Measurements from ENCODE around the gene BICDL2.

Gene BICDL2

GRCh38 chr16:3045758-3046640 is 9.3 kb upstream of the BICDL2 start, which contains the start of gene MMP25:
Gene MMP25 (plus strand): TSS chr16:3046561. CDS start chr16:3046918, 357 bp downstream.
- DNase-seq, result no peak

- no peak for DNase-seq
Measured at GRCh38 chr16:3044708-3045107, 8.0 kb upstream of the BICDL2 start.

- DNase-seq, result no peak
Measured at GRCh38 chr16:3042376-3042775, 5.6 kb upstream of the BICDL2 start.

- DNase-seq, result no peak
Measured at GRCh38 chr16:3038896-3039295, 2.2 kb upstream of the BICDL2 start.

GRCh38 chr16:3038256-3038655 is 1.5 kb upstream of the BICDL2 start:
- no peak for DNase-seq

GRCh38 chr16:3035972-3036725 is 595 bp downstream of the BICDL2 start:
- DNase-seq, result no peak

- no peak for DNase-seq
Measured at GRCh38 chr16:3035289-3035971, 1.3 kb downstream of the BICDL2 start.

- no peak for DNase-seq
Measured at GRCh38 chr16:3032624-3033023, 4.1 kb downstream of the BICDL2 start.

- no peak for DNase-seq
Measured at GRCh38 chr16:3030222-3031212, 6.2 kb downstream of the BICDL2 start.

GRCh38 chr16:3029491-3030221 is 7.1 kb downstream of the BICDL2 start:
- no peak for DNase-seq

- no peak for DNase-seq
Measured at GRCh38 chr16:3028716-3029319, 7.9 kb downstream of the BICDL2 start.

GRCh38 chr16:3027983-3028715 is 8.6 kb downstream of the BICDL2 start:
- peak; percentile 94 for DNase-seq

GRCh38 chr16:3027489-3027795 is 9.3 kb downstream of the BICDL2 start:
- no peak for DNase-seq

- DNase-seq, result no peak
Measured at GRCh38 chr16:3026609-3027488, 9.9 kb downstream of the BICDL2 start.

GRCh38 chr16:3026003-3026378 is 10.8 kb downstream of the BICDL2 start:
- DNase-seq, result no peak

- no peak for DNase-seq
Measured at GRCh38 chr16:3025032-3026002, 11.4 kb downstream of the BICDL2 start.

- peak; percentile 92 for DNase-seq
Measured at GRCh38 chr16:3023669-3024478, 12.9 kb downstream of the BICDL2 start, which contains the start of the genes HCFC1R1 and THOC6. Gene HCFC1R1 (minus strand): TSS chr16:3023942. CDS start chr16:3023941, 1 bp downstream. Gene THOC6 (plus strand): TSS chr16:3024035. CDS start chr16:3024327, 292 bp downstream.
